GM18520 (cell line): Measurements from ENCODE around the gene ALKBH5.

Experiments used
- ATAC-seq: cut with Tn5 transposase; IDR thresholded peaks from one replicate; pipeline ENCODE4 v1.9.1; 2021; ENCODE audit not compliant: unreplicated experiment

Gene ALKBH5

GRCh38 chr17:18238299-18238698 lies 54.7 kb downstream of the ALKBH5 start:
- ATAC-seq = no peak

GRCh38 chr17:18240449-18240848 lies 56.8 kb downstream of the ALKBH5 start:
- ATAC-seq = no peak

- ATAC-seq = no peak
Observed at GRCh38 chr17:18241229-18241871, 57.7 kb downstream of the ALKBH5 start.

DNA sequence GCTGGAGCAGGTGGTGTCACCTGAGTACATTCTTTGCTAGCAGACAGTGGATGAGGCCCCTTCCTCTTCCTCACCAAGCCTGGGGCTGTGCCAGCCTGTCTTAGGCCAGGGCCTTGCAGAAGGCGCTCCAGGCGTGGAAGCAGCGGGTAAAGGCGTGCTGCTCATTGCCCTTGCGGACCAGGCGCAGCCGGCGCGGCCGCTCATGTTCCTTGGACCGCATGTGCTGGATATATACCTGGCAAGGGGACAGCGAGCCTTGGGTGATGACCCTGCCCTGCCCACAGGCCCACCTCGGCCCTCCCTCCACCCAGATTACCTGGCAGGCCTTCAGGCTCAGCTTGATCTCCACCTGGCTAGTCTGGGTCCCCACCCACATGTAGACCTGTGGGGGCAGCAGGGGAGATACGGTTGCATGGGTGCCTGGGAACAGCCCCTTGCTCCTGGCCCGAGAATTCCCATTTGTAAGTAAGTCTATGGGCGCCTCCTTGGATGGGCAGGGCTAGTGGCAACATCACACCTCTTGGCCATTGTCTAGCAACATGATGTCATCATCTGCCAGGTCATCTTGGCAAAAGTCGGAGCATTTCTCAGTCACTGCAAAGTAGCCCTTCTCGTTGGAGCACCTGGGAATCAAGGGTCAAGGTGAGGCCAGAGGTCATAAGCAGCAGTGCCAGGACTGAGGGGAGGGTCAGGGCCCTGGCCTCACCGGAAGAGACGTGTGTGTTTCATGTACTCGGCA lies 61.6 kb downstream of the ALKBH5 start:
- ATAC-seq = no peak

DNA sequence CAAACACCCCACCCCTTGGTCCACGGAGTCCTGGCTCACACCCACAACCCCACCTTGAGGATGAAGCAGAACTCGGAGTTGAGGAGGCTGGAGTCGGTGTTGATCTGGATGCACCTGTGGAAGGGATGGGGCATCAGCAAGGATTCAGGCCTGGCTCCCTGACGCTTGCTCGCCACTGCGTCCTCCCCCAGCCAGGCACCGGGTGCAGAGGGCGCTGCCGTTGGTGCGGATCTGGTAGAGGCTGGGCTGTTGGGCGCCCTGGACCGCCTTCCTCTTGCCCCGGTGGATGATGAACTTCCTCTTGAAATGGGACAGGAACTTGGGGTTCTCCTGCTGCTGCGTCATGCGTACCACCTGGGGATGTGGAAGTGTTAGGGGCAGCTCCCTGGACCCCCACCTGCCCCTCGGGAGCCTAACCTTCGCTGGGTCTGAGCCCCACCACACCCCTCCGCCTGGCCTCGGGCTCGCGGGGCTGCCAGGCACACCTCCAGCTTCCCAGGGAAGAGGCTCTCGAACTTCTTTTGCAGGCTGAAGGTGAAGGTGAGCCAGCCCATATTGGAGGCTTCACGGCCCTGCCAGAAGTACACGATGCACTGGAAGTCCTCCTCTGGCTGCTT lies 62.6 kb downstream of the ALKBH5 start:
- ATAC-seq = no peak

- ATAC-seq = no peak
Observed at GRCh38 chr17:18246880-18247612, 63.4 kb downstream of the ALKBH5 start.

- no peak for ATAC-seq
Observed at GRCh38 chr17:18247613-18248001, 64.0 kb downstream of the ALKBH5 start.

- no peak for ATAC-seq
Observed at GRCh38 chr17:18248300-18248731, 64.7 kb downstream of the ALKBH5 start.

DNA sequence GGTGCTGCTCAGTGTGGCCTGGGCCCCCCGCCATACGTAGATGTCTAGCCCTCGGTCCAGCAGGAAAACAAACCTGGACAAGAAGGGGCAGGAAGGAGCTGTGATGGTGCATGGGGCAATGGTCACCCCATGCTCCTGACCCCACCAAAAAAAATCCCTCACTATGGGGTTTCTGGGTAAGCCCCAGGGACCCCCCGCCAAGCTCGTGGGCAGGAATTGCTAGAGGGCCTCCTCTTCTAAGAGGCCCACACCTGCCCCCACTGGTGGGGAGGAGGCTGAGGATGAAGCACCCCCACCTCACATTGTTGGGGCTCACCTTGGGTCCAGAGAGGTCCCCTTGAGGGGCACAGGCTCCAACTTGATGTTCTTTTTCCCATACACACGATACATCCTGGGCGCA lies 65.2 kb downstream of the ALKBH5 start:
- ATAC-seq = no peak

DNA sequence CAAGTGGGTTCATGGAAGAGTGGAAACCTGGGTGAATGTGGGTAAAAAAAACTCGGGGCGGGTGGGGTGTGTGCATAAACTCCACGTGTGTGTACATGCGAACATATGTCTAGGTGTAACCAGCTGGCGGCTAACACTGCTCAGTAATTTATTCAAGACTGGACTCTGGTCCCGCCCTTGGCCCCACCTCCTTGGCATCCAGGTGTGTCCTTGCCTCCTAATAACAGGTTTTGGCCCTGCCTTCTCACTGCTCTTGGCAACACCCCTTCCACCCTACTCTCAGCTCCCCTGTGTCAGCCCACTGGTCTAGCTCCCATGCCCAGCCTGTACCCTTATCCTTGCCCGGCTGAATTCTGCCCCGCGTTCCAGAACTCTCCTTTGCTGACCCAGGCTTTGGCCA lies 66.6 kb downstream of the ALKBH5 start:
- ATAC-seq = no peak

- no peak for ATAC-seq
Observed at GRCh38 chr17:18250708-18251107, 67.1 kb downstream of the ALKBH5 start.

- ATAC-seq = no peak
Observed at GRCh38 chr17:18251204-18251603, 67.6 kb downstream of the ALKBH5 start.

DNA sequence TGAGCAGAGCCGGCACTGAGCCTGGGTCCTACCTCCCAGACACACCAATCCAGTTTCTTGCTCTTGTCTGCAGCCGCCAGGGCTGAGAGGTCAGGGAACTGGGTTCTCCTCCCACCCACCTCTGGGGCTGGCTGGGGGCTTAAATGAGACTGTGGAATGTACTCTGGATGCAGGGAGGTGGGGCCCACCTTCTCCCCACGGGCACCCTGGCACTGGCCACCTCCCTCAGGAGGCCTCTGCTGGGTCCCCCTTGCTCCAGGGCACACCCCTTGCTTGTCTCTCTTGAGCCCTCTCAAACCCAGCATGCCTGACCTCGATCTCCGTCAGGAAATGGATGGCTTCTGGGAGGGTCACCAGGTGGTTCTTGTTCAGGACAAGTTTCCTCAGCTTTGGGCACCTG lies 68.5 kb downstream of the ALKBH5 start:
- no peak for ATAC-seq

GRCh38 chr17:18253187-18253884 lies 69.7 kb downstream of the ALKBH5 start:
- ATAC-seq = no peak

GRCh38 chr17:18253947-18254821 lies 70.6 kb downstream of the ALKBH5 start:
- no peak for ATAC-seq

DNA sequence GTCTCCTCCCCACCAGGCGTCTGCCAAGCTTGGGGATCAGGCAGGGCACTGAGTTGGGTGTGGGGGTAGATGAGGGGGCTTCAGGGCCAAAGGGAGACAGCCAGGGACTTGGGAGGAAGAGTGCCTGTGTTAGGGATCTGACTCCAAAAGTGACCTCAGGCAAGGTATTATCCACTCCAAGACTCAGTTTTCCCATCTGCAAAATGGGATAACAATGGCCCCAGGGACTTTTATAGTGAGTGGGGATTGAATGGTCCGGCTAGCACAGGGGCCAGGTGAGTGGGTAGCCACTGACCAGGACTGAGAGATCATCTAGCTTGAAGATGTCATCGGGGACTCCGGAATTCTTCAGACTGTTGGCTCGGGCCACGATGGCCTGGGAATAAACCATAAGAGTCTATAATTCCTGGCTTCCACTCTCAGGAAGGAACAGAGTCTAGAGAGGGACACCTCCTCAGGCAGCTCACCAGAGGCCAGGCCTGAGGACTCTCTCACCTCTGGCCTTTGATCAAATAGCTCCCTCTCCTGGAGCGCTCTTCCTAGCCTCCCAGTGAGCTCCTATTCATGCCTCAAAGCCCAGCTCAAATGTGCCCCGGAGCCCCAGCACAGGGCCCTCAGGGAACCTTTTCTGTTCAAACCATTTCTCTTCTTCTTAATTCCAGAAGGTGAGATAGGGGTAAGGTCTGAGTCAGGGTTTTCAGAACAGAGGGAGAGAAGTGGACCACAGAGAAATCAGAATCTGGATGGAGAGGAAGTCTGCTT lies 71.4 kb downstream of the ALKBH5 start:
- no peak for ATAC-seq

GRCh38 chr17:18256351-18256750 lies 72.7 kb downstream of the ALKBH5 start:
- ATAC-seq = no peak

DNA sequence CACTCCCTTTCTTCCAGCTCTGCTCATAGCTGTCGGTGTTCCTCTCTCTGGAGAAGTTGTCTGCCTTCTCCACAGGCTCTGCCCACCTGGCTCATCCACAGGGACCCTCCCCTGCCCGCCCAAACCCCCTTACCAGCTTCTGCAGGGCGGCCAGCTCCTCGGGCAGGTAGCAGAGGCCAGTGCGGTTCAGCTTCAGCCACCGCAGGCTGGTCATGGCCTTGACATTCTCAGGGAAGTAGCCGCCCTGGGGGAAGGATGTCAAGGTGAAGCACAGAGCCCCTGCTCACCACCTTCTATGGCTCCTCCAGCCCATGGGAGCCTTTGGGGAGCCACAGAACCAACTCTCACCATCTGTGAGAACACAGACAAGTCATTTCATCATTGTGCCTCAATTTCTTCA lies 73.1 kb downstream of the ALKBH5 start:
- no peak for ATAC-seq

DNA sequence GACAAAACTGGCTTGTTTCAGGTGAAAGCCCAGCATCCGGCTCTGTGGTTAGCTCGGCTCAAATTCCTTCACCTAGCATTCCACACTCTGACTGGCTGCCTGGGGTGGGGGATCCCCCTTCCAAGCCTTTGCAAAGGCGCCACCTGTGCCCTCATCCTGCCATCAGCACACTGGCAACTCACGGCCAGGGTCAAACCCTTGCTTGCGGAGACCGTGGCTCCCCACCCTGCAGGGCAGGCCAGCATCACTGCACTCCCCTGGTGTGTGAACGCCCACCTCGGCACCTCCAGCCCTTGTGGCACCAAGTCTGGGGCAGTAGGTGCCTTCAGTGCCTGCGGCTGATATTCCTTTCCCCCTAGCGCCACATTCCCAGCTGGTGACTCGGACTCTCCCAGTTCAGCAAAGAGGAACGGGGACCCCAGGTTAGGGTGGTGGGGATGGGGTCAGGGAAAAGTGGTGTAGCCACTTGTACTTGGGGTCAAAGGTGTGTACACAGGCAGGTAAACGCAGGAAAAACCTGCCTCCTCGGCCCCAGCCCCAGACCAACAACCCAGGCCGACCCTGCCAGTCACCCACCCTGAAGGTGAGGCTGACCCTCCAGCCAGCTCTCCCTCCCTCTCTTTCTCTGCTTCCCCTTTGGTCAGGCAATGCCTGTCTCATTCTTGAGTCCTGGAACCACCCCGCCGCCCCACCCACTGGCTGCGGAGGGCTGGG lies 73.8 kb downstream of the ALKBH5 start:
- ATAC-seq = no peak
